HG02642 (cell line): ENCODE data around the gene ARMC12.
"Not testable (repeated sequence)": the region's sequence is repeated elsewhere in the genome, so short reads cannot be mapped to it uniquely, and the experiment has no call there.

ENCODE experiments used
- ATAC-seq: cut with Tn5 transposase; IDR thresholded peaks from one replicate; pipeline ENCODE4 v1.9.1; 2021; ENCODE audit warnings: mild to moderate bottlenecking; ENCODE audit not compliant: unreplicated experiment, poor library complexity

ARMC12 gene

GRCh38 chr6:35736982-35737412 is at the start of gene ARMC12:
TSS of gene ARMC12 (plus strand) at chr6:35737032. CDS start at chr6:35737109, 77 bp downstream.
- ATAC-seq, result no peak

- peak; percentile 46 for ATAC-seq
Measured at GRCh38 chr6:35687658-35688604, 48.9 kb upstream of the ARMC12 start.

- ATAC-seq, result peak; percentile 90
Measured at GRCh38 chr6:35688605-35689322, 48.1 kb upstream of the ARMC12 start, which contains the start of gene FKBP5. TSS of gene FKBP5 (minus strand) at chr6:35688915. CDS start at chr6:35642824, 46,091 bp downstream.

GRCh38 chr6:35690006-35690405 is 46.8 kb upstream of the ARMC12 start:
- not testable (repeated sequence) for ATAC-seq

- no peak for ATAC-seq
Measured at GRCh38 chr6:35690484-35690883, 46.3 kb upstream of the ARMC12 start.

GRCh38 chr6:35691027-35691824 is 45.6 kb upstream of the ARMC12 start:
- no peak for ATAC-seq

GRCh38 chr6:35694462-35694861 is 42.4 kb upstream of the ARMC12 start:
- no peak for ATAC-seq

- ATAC-seq, result not testable (repeated sequence)
Measured at GRCh38 chr6:35698430-35698829, 38.4 kb upstream of the ARMC12 start.

- no peak for ATAC-seq
Measured at GRCh38 chr6:35698858-35699257, 38.0 kb upstream of the ARMC12 start.

GRCh38 chr6:35703554-35703953 is 33.3 kb upstream of the ARMC12 start:
- ATAC-seq, result no peak

GRCh38 chr6:35706468-35706867 is 30.4 kb upstream of the ARMC12 start:
- no peak for ATAC-seq

- ATAC-seq, result no peak
Measured at GRCh38 chr6:35707714-35708407, 29.0 kb upstream of the ARMC12 start.

GRCh38 chr6:35708585-35708984 is 28.2 kb upstream of the ARMC12 start:
- ATAC-seq, result no peak

GRCh38 chr6:35710241-35710847 is 26.5 kb upstream of the ARMC12 start:
- no peak for ATAC-seq

- ATAC-seq, result no peak
Measured at GRCh38 chr6:35711731-35712130, 25.1 kb upstream of the ARMC12 start.

- ATAC-seq, result no peak
Measured at GRCh38 chr6:35713006-35713767, 23.6 kb upstream of the ARMC12 start.

- ATAC-seq, result no peak
Measured at GRCh38 chr6:35716798-35717197, 20.0 kb upstream of the ARMC12 start.
